ENCODE results near the gene YPEL4. TPM values are rescaled to one million over a fixed set of nuclear protein-coding genes. Genes with fewer than 3 reads are reported as not detected.
"Not testable (repeated sequence)": the region's sequence is repeated elsewhere in the genome, so short reads cannot be mapped to it uniquely, and the experiment has no call there.

The YPEL4 gene
- total RNA-seq, 2 experiments from 2014 or later, result 0.38 to 0.56 TPM

DNA sequence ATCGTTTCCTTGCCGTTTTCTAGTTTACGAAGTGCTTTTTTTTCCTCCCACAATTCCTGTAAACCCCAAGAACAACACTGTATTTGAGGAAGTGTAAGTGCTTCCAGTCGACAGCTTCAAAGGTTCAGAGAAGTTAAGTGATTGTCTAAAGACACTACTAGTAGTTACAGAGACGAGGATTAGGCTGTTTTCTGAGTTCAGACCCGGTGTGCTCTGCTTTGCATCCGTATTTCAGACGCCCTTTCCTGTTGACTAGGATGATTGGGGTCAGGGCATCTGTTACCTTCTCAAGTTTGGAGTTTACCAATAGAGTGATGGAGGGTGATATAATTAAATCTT, 8.3 kb upstream of the YPEL4 start:
- peak overlapping the region; percentile 98 for H3K27ac Mint-ChIP-seq
- H3K4me3 Mint-ChIP-seq, result peak overlapping the region; percentile 100
- H3K27me3 Mint-ChIP-seq, result no peaks in the 10 kb centered on the region
- peaks cover 9% of the 10 kb centered on the region for H3K36me3 Mint-ChIP-seq
- no peak for DNase-seq
- peaks cover 30% of the 10 kb centered on the region for H3K4me1 Mint-ChIP-seq
- no peaks in the 10 kb centered on the region for H3K9me3 Mint-ChIP-seq

DNA sequence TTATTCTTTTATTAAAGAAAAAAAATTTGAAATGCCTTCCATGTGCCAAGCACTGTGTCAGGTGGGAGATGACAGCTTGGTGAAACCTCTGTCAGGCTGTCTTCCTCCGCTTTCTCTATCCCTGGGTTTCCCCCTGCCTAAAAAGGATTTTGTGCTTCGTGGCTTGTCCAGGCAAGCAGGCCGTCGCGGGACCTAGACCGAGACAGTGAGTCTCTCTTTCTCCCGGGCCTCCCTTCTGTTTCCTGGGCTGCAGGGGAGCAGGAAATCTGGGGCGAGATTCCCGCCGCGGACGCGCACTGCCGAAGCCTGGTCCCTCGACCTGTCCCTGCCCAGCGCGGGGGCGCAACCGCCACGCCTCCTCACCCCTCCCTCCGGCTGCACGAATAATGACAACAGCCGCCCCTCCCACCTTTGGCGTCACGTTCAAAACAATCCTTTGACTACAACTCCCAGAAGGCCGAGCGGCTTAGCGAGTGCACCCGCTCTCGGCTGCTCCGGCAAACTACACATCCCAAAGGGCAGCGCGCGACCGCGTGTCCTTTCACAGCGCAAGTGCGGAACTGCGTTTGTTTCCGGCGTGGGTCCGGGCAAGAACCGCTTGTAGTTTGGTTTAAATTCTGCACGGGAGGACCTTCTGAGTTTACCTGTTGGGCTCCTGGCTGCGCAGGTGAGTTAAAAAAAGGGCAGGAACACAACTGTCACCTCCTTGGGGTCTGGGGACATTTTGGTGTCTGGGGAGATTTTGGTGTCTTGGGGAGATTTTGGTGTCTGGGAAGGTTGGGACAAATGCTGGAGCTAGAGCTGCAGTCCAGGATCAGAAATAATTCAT, 7.7 kb upstream of the YPEL4 start, which contains the start of gene CLP1:
Gene CLP1, plus strand, starts transcription at position 569 of the 829 bp plus-strand sequence. CDS start 1,715 bp downstream, outside the sequence.
- Mint-ChIP-seq H3K4me1 (peaks cover 31% of the 10 kb centered on the region), H3K27ac (peak within 1 kb of the TSS; percentile 98), H3K9me3 (no peaks in the 10 kb centered on the region), H3K4me3 (peak within 1 kb of the TSS; percentile 100), H3K27me3 (no peaks in the 10 kb centered on the region), H3K36me3 (peaks cover 5% of the 10 kb centered on the region)
- DNase-seq, result peak; percentile 98

DNA sequence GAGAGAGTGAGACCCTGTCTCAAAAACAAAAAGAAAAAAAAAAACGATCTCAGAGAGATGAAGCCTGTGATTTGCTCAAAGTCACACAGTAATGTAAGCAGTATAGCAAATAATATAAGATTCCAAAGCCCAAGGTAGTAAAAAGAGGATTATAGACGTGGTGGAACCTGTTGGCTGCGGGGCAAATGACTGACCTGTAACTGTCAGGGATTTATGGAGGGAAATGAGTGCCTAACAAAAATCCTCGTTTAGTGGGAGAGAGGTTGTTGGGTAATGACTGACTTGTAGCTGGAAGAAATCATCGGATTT, 7.1 kb upstream of the YPEL4 start:
- peaks cover 28% of the 10 kb centered on the region for H3K4me1 Mint-ChIP-seq
- H3K27me3 Mint-ChIP-seq, result no peaks in the 10 kb centered on the region
- H3K27ac Mint-ChIP-seq, result peak overlapping the region; percentile 98
- peak overlapping the region; percentile 100 for H3K4me3 Mint-ChIP-seq
- no peaks in the 10 kb centered on the region for H3K9me3 Mint-ChIP-seq
- DNase-seq, result no peak
- peaks cover 5% of the 10 kb centered on the region for H3K36me3 Mint-ChIP-seq

DNA sequence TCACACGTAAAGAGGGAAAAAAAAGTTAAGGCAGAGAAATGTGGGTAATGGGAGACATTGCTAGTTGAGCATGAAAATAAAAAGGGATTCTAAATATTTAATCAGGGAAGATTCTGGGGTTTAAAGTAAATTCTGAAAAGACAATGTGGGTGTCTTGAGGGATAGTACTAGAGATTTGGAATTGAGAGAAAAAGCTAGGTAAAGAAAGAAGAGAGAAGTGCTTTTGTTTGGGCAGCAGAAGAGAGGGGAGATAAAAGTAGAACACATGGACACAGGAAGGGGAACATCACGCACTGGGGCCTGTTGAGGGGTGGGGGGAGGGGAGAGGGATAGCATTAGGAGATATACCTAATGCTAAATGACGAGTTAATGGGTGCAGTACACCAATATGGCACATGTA, 3.5 kb upstream of the YPEL4 start:
- H3K4me3 Mint-ChIP-seq, result no peak overlapping the region
- H3K9me3 Mint-ChIP-seq, result no peaks in the 10 kb centered on the region
- peaks cover 31% of the 10 kb centered on the region for H3K4me1 Mint-ChIP-seq
- H3K36me3 Mint-ChIP-seq, result peaks cover 1% of the 10 kb centered on the region
- peak overlapping the region; percentile 41 for H3K27ac Mint-ChIP-seq
- H3K27me3 Mint-ChIP-seq, result peaks cover 7% of the 10 kb centered on the region
- no peak for DNase-seq

DNA sequence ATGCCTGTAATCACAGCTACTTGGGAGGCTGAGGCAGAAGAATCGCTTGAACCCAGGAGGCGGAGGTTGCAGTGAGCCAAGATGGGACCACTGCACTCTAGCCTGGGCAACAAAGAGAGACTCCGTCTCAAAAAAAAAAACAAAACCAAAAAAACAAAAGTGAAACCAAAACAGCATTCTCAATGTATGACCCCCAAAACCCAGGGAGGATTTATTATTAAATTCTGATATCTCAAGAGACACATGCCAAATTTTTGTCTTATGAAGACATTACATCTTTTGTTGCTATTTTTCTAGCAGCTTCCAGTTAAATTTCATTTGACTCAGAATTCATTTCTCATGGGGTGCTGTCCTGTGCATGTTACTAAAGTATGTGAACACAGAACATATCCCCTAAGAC, 3.0 kb upstream of the YPEL4 start:
- Mint-ChIP-seq H3K4me3 (peak overlapping the region; percentile 37), H3K36me3 (peaks cover under 1% of the 10 kb centered on the region), H3K4me1 (peaks cover 33% of the 10 kb centered on the region), H3K27me3 (peaks cover 12% of the 10 kb centered on the region), H3K9me3 (no peaks in the 10 kb centered on the region), H3K27ac (peak overlapping the region; percentile 45)
- no peak for DNase-seq

DNA sequence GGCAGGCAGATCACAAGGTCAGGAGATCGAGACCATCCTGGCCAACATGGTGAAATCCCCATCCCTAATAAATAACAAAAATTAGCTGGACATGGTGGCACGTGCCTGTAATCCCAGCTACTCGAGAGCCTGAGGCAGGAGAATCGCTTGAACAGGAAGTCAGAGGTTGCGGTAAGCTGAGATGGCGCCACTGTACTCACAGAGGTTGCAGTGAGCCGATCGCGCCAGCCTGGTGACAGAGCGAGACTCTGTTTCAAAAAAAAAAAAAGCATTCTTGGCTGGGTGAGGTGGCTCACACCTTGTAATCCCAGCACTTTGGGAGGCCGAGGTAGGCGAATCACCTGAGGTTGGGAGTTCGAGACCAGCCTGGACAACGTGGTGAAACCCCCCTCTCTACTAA, 2.5 kb upstream of the YPEL4 start:
- H3K36me3 Mint-ChIP-seq, H3K9me3 Mint-ChIP-seq, DNase-seq: not testable (repeated sequence)
- peaks cover 16% of the 10 kb centered on the region for H3K27me3 Mint-ChIP-seq
- H3K27ac Mint-ChIP-seq, result peak overlapping the region; percentile 45
- H3K4me3 Mint-ChIP-seq, result peak overlapping the region; percentile 37
- H3K4me1 Mint-ChIP-seq, result peaks cover 37% of the 10 kb centered on the region

DNA sequence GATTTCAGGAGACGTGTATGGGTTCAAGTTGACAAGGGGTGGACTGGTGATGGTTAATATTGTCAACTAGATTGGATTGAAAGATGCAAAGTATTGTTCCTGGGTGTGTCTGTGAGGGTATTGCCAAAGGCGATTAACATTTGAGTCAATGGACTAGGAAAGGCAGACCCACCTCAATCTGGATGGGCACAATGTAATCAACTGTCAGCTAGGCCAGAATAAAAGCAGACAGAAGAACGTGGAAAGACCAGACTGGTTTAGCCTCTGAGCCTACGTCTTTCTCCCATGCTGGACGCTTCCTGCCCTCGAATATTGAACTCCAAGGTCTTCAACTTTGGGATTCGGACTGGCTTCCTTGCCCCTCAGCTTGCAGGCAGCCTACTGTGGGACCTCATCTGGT, 1.7 kb upstream of the YPEL4 start:
- Mint-ChIP-seq H3K9me3 (no peaks in the 10 kb centered on the region), H3K4me3 (no peak overlapping the region), H3K27ac (no peak overlapping the region), H3K36me3 (no peaks in the 10 kb centered on the region), H3K4me1 (peaks cover 38% of the 10 kb centered on the region), H3K27me3 (peaks cover 24% of the 10 kb centered on the region)
- DNase-seq, result no peak

DNA sequence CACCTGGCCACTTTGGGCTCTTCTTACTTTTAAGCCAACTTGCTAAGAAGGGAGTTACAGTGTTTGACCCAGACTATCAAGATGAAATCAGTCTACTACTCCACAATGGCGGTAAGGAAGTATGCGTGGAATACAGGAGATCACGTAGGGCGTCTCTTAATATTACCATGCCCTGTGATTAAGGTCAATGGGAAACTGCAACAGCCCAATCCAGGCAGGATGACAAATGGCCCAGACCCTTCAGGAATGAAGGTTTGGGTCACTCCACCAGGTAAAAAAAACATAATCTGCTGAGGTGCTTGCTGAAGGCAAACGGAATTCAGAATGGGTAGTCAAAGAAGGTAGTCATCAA, 1.0 kb upstream of the YPEL4 start:
- DNase-seq, result no peak
- Mint-ChIP-seq H3K27ac (no peak overlapping the region), H3K4me3 (no peak overlapping the region), H3K9me3 (no peaks in the 10 kb centered on the region), H3K36me3 (no peaks in the 10 kb centered on the region), H3K4me1 (peaks cover 43% of the 10 kb centered on the region), H3K27me3 (peaks cover 31% of the 10 kb centered on the region)

DNA sequence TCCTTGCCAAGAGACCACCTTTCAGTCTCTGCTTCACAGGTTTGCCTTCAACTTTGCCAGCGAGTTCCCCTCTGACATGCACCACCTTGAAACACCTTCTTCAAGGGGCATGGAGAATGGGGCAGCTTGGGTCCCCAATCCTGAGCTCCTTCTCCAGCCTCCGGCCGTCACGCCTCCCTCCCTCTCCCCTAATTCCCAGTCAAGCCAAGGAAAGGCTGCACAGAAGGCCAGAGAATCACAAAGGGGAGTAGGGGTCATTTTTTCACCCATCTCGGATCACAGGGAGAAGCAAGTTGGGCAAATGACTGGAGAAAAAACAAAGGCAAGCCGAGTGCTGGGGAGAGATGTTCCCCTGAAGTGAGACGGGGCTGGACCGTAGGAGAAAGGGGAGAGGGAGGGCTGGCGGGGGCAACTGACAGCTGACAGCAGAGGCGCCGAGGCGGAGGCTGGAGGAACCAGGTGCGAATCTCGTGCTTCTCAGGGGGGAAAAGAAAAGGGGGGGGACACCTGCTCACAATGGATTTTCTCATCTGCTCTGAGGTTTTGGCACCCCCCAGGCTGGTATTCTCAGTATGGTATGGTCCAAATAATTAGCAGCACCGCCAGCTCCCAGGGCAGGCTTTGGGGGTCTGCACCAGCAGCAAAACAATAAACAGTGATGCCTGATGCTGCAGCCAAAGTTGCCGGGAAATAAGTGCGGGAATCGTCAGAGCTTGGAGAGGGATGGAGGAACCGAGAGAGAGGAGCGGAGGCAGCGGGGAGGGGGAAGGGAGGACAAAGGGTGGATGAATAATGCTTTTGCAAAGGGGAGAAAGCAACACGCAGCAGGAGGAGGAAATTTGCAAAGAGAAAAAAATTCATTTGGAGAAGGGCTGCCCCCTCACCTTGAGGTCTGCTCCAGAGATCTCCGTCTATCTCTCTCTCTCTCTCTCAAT, 644 bp downstream of the YPEL4 start:
- DNase-seq, result no peak
- Mint-ChIP-seq H3K27ac (no peak overlapping the region), H3K9me3 (no peaks in the 10 kb centered on the region), H3K4me1 (peaks cover 49% of the 10 kb centered on the region), H3K27me3 (peaks cover 48% of the 10 kb centered on the region), H3K36me3 (no peaks in the 10 kb centered on the region), H3K4me3 (peak overlapping the region; percentile 68)

DNA sequence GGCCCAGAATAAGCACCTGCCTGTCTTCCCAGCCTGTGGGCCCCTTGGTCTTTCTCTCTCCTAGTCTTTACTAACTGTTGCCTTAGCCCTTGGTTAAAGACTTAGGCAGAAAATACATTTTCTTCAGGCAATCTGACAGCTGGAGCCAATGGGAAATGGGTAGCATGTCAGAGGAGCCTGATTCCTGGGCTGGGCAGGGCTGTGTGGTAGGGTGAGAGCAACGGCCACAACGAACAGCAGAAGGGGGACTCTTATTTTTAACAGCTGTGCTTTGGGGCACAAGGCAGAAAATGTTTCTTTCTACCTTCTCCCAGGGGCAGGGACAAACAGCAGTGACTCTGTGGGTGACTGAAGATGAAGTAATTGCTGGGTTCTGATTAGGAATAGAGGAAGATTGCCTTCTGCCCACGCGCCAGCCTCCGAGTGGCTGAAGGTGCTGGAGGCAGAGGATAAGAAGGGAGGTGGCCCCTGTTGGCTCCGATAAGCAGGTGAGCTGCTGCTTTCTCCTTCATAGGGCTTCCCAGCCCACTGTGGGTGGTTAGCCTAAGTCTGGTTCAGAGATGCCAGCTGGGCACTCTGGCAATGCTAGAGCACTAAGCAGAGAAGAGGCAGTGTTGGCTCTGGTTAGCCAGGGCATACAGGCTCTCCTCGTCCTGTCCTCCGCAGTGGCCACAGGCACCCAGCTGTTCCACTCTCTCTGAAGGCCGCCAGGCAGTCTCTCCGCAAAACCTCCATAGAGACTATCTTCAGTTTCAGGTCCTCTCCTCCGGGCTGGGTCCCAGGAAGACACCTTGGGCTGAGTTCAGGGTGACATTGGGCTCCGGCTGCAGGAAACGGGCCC, 1.5 kb downstream of the YPEL4 start:
- peak overlapping the region; percentile 68 for H3K4me3 Mint-ChIP-seq
- DNase-seq, result no peak
- H3K27ac Mint-ChIP-seq, result peak overlapping the region; percentile 31
- H3K27me3 Mint-ChIP-seq, result peaks cover 55% of the 10 kb centered on the region
- H3K4me1 Mint-ChIP-seq, result peaks cover 47% of the 10 kb centered on the region
- no peaks in the 10 kb centered on the region for H3K36me3 Mint-ChIP-seq
- H3K9me3 Mint-ChIP-seq, result no peaks in the 10 kb centered on the region

DNA sequence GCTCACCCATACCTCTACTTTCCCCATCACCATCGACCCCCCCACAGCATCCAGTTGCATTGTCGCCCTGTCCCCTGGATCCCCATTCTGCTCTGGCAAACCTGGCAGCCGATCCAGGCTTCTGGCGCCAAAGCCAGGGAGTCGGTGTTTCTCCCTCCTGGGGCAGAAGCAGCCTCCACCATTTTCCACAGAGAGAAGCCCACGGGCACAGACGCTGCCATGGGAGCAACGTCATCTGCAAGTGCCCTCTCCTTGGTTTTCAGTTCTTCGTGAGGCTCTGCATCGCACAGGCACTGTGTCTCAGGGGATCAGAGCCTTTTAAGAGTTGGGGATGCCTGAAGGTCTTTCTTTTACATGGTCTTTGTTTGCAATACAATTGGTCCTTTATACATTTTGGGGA, 2.3 kb downstream of the YPEL4 start:
- H3K27ac Mint-ChIP-seq, result no peak overlapping the region

DNA sequence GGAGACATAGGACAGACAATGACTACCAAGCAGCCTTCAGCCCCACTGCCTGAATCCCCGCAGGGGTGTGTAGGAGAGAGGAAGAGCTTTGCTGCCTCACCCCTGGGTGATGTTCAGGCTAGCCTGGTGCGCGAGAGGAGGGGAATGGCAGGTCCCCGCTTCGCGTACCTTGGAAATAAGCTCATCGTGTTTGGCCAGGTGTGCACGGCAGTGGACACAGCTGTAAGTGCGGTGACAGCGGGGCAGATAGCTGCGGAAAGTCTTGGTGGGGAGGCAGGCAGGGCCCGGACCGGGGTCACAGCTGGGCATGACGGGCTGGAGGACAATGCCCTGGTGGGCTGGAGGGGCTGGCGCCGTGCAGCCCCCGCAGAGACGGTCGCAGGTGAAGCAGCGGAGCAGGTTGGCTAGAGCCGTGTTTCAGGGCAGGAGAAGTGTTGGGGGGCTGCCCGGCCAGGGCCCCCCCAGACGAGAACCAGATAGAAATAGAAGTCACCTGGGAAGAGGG, 2.9 kb downstream of the YPEL4 start:
- H3K27me3 Mint-ChIP-seq, result peaks cover 59% of the 10 kb centered on the region
- DNase-seq, result no peak
- H3K4me1 Mint-ChIP-seq, result peaks cover 44% of the 10 kb centered on the region
- H3K36me3 Mint-ChIP-seq, result no peaks in the 10 kb centered on the region
- H3K4me3 Mint-ChIP-seq, result no peak overlapping the region
- H3K27ac Mint-ChIP-seq, result no peak overlapping the region
- H3K9me3 Mint-ChIP-seq, result no peaks in the 10 kb centered on the region

More for the DNA sequence above, 2.3 kb downstream of the YPEL4 start:
- H3K27me3 Mint-ChIP-seq, result peaks cover 59% of the 10 kb centered on the region
- H3K4me3 Mint-ChIP-seq, result no peak overlapping the region
- no peaks in the 10 kb centered on the region for H3K36me3 Mint-ChIP-seq
- peaks cover 44% of the 10 kb centered on the region for H3K4me1 Mint-ChIP-seq
- DNase-seq, result no peak
- H3K9me3 Mint-ChIP-seq, result no peaks in the 10 kb centered on the region

DNA sequence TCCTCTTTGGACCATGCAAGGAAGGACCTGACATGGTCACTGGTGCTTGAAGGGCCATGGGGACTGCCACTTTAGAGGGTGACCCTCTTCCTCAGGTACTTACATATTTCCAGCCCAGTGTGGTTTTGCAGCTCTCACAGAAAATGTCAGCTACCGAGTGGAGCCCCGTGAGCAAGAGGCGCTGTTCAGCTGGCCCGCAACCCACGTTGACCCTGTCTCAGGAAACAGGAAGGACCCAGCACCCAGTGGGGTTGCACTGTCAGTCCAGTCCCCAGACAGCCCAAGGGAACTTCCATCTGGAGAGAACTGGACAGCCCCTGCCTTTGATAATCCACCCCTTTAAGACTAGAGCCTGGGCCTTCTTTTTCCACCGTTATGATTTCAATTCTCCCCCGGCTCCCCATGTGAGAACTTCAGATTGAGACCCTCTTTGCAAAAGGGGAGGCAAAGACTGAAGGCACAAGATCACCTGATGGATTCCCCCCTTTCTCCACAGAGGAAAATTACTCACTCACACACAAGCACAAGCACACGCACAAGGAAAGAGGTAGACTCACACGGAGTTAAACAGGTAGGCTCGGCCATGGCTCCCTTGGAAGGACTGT, 3.4 kb downstream of the YPEL4 start:
- no peak for DNase-seq
- H3K36me3 Mint-ChIP-seq, result no peaks in the 10 kb centered on the region
- peaks cover 44% of the 10 kb centered on the region for H3K4me1 Mint-ChIP-seq
- no peak overlapping the region for H3K4me3 Mint-ChIP-seq
- peaks cover 59% of the 10 kb centered on the region for H3K27me3 Mint-ChIP-seq
- no peak overlapping the region for H3K27ac Mint-ChIP-seq
- H3K9me3 Mint-ChIP-seq, result no peaks in the 10 kb centered on the region

DNA sequence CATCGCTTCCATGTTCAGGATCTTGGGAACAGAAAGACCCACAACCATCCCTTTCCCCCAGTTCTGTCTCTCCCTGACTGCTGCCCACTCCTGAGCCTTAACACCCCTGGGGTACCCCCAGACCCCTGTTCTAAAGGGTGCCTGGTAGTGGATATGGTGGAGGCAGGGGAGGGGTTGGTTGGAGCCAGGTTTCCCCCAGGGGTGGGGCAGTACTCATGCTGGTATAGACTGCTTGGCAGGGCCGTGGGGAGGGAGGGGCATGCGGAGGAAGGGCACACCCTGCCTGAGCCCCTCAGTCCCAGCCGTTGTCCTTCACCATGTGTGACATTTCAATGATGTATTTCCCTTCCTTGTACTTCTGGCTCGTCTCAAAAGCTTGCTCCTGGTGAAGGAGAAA, 4.0 kb downstream of the YPEL4 start:
- Mint-ChIP-seq H3K27me3 (peaks cover 59% of the 10 kb centered on the region), H3K27ac (no peak overlapping the region), H3K36me3 (no peaks in the 10 kb centered on the region), H3K4me3 (no peak overlapping the region), H3K4me1 (peaks cover 44% of the 10 kb centered on the region), H3K9me3 (no peaks in the 10 kb centered on the region)
- DNase-seq, result no peak

All from activated naive CD8-positive, alpha-beta T cell treated with anti-CD3 and anti-CD28 coated beads for 36 hours (primary cell).